ENCODE results near the gene PRPSAP1.
"Not testable (repeated sequence)": the region's sequence is repeated elsewhere in the genome, so short reads cannot be mapped to it uniquely, and the experiment has no call there.

Gene PRPSAP1

GRCh38 chr17:76277300-76278267 lies 76.1 kb downstream of the PRPSAP1 start:
- DNase-seq (ENCODE audit: low read depth): no peak

- DNase-seq (ENCODE audit: low read depth): no peak
These were observed 77.0 kb downstream of the PRPSAP1 start for GRCh38 chr17:76276461-76277299.

GRCh38 chr17:76276069-76276431 lies 77.7 kb downstream of the PRPSAP1 start:
- DNase-seq (ENCODE audit: low read depth): no peak

- no peak for DNase-seq (ENCODE audit: low read depth)
These were observed 78.2 kb downstream of the PRPSAP1 start for GRCh38 chr17:76275382-76276068.

GRCh38 chr17:76274112-76274956 lies 79.4 kb downstream of the PRPSAP1 start:
- no peak for DNase-seq (ENCODE audit: low read depth)

GRCh38 chr17:76273445-76274111 lies 80.1 kb downstream of the PRPSAP1 start:
- no peak for DNase-seq (ENCODE audit: low read depth)

GRCh38 chr17:76272541-76273444 lies 80.9 kb downstream of the PRPSAP1 start:
- peak; percentile 67 for DNase-seq (ENCODE audit: low read depth)

GRCh38 chr17:76271669-76272540 lies 81.8 kb downstream of the PRPSAP1 start:
- peak; percentile 88 for DNase-seq (ENCODE audit: low read depth)

- no peak for DNase-seq (ENCODE audit: low read depth)
These were observed 82.7 kb downstream of the PRPSAP1 start for GRCh38 chr17:76270770-76271668.

- DNase-seq (ENCODE audit: low read depth): no peak
These were observed 83.6 kb downstream of the PRPSAP1 start for GRCh38 chr17:76270127-76270592.

- no peak for DNase-seq (ENCODE audit: low read depth)
These were observed 84.4 kb downstream of the PRPSAP1 start for GRCh38 chr17:76268991-76269981.

GRCh38 chr17:76268015-76268749 lies 85.5 kb downstream of the PRPSAP1 start:
- peak; percentile 76 for DNase-seq (ENCODE audit: low read depth)

GRCh38 chr17:76267581-76268001 lies 86.1 kb downstream of the PRPSAP1 start:
- DNase-seq (ENCODE audit: low read depth): not testable (repeated sequence)

- DNase-seq (ENCODE audit: low read depth): no peak
These were observed 86.6 kb downstream of the PRPSAP1 start for GRCh38 chr17:76267051-76267576.

GRCh38 chr17:76266244-76266938 lies 87.3 kb downstream of the PRPSAP1 start:
- DNase-seq (ENCODE audit: low read depth): no peak

Data from activated T-cell treated with anti-CD3 and anti-CD28 coated beads for 48 hours (primary cell).